Mucosa of descending colon (tissue), 3 donors: ENCODE data around the gene CENPE. TPM values are rescaled to one million over a fixed set of nuclear protein-coding genes. Genes with fewer than 3 reads are reported as not detected.
A peak's percentile ranks its signal among the peaks of the same experiment; 100 is the strongest.

Experiments used
- ATAC-seq: fragments of 200-7000 bp; cut with Tn5 transposase; one replicate; pipeline ENCODE4 v1.9.1; 2020; ENCODE audit warnings: mild to moderate bottlenecking, moderate library complexity
- DNase-seq, 3 donors: peaks; one replicate each; pipeline ENCODE4 v3.0.0-alpha.2; 2020
- H3K36me3 ChIP-seq: fragments of 200-600 bp; one replicate; pipeline ENCODE4 v1.8.0; 2021; ENCODE audit warnings: low read depth, mild to moderate bottlenecking
- H3K4me1 ChIP-seq: fragments of 200-600 bp; one replicate; pipeline ENCODE4 v1.8.0; 2021; ENCODE audit warnings: low read depth, mild to moderate bottlenecking
- H3K4me3 ChIP-seq: fragments of 200-600 bp; one replicate; pipeline ENCODE4 v1.8.0; 2021; ENCODE audit warnings: mild to moderate bottlenecking
- H3K9me3 ChIP-seq: fragments of 200-600 bp; one replicate; pipeline ENCODE4 v1.8.0; 2021; ENCODE audit warnings: mild to moderate bottlenecking
- intact Hi-C, 2 donors: fragments of 100-400 bp; cut with DNase I in 1 of 2; cut with micrococcal nuclease in 1 of 2; formaldehyde crosslinking; loops; one replicate each; pipeline versions ENCODE4 v1.11.0 to v1.11.1; 2022; cut with DNase I, micrococcal nuclease
- total RNA-seq, 3 donors: library from RNA; stranded (reverse); fragmentation: NEBNext Ultra II Directional in 2 of 3; extraction: Animal tissue kit (Norgen Biotek cat#: 25700) in 2 of 3; gene quantifications; one replicate each; pipeline versions ENCODE4 v1.2.1 to v1.2.4, GENCODE V29; 2021 to 2023
- TF ChIP-seq, protein P1 (sequence below): fragments of 200-600 bp; IDR thresholded peaks from one replicate; pipeline ENCODE4 v1.8.0; 2022; ENCODE audit warnings: antibody characterized with exemption, mild to moderate bottlenecking
- donor health status: DM: no; HTN: no; CAD: no; lungs with moderate emphysema.
- donor health status: DM: no; HTN: no; CAD: no.
- donor health status: DM: no; HTN: yes; CAD: no.

CENPE gene
- total RNA-seq, 3 donors from 2014 or later: 1.9 to 9.3 (median 2.8) TPM

DNA sequence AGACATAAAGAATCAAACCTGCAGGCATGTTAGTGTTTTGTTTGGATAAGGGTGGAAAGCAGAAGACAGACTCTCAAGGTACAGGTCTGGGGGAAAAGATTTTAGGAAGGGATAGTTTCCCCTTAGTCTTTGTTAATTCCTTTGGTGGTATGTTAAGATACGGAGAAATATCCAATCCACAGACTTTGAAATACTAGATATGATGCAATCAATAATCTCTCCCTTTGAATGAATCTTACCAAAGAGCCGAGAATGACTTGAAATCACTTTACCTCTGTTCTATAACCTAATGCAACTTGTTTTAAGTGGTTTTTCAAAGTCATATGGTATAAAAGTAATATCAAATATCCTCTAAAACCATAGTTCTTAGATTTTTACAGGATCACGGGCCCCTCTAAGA is 93.3 kb downstream of the CENPE start:
- Histone ChIP-seq H3K36me3 (no peaks in the 10 kb centered on the region), H3K4me1 (no peaks in the 10 kb centered on the region), H3K4me3 (no peak overlapping the region), H3K9me3 (no peaks in the 10 kb centered on the region)
- DNase-seq (no peak), ATAC-seq (no peak)
- TF ChIP-seq, protein P1, sequence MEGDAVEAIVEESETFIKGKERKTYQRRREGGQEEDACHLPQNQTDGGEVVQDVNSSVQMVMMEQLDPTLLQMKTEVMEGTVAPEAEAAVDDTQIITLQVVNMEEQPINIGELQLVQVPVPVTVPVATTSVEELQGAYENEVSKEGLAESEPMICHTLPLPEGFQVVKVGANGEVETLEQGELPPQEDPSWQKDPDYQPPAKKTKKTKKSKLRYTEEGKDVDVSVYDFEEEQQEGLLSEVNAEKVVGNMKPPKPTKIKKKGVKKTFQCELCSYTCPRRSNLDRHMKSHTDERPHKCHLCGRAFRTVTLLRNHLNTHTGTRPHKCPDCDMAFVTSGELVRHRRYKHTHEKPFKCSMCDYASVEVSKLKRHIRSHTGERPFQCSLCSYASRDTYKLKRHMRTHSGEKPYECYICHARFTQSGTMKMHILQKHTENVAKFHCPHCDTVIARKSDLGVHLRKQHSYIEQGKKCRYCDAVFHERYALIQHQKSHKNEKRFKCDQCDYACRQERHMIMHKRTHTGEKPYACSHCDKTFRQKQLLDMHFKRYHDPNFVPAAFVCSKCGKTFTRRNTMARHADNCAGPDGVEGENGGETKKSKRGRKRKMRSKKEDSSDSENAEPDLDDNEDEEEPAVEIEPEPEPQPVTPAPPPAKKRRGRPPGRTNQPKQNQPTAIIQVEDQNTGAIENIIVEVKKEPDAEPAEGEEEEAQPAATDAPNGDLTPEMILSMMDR: no peak
- intact Hi-C loops: no loop called here

DNA sequence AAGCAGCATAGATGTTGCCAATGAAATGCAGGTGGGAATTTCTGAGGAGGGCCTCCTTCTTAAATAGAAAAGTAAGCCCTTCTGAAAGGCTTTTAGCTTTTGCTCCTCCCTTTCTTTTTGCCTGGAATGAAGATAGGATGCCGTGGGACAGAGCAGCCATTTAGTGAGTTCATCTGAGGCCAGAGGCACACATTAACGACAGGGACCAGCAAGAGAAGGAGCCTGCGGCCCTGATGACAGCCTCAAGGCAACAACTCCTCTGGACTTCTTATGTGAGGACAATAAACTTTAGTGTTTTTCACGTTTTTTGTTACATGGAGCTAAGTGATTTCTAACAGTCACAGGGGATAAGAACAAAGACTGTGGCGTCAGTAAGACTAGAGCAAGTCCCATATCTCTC is 97.5 kb downstream of the CENPE start:
- Histone ChIP-seq H3K9me3 (no peaks in the 10 kb centered on the region), H3K4me3 (no peak overlapping the region), H3K4me1 (no peaks in the 10 kb centered on the region), H3K36me3 (no peaks in the 10 kb centered on the region)
- TF ChIP-seq, protein P1: no peak
- DNase-seq: no peak
- no peak for ATAC-seq
- intact Hi-C loops: no loop called here

DNA sequence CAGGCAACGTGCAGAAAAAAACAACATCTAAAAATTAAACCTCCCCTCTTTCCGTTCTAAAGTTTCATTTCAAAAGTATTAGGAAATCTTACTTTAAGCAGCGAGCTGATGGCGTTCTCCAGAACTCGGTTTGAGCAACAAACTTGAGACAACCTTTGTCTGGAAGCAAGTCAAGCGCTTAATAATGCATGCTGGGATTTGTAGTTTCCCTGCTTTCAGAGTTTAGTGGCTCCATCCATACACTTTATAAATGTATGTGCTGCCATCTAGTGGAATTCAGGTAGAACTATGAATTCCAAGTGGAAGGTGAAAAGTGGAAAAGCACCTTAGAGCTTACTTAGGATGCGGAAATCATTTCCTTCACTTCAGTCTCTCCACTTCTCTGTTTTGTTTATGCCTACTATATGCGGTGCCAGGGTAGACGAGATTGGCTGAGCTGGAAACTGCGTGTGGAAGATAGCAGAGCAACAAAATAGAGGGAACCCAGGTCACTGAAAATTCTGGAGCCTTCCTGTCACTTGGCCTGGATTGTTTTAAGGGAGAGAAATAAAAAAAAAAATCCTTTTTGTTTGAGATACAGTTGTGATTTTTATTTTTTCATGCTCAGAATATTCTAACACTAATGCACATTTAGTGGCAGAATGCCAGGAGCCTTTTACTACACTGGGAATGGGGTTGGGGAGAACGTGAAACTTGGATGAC is 98.3 kb downstream of the CENPE start, which contains the start of gene BDH2:
BDH2 (minus strand) TSS at position 144 of the 702 bp plus-strand sequence. CDS start 3,580 bp downstream, outside the sequence.
- no peaks in the 10 kb centered on the region for H3K36me3 ChIP-seq
- intact Hi-C loops: loop anchor here in 1 of 2 donors (5.0 kb wide), 1 partner anchor 668 kb away; no protein-coding TSS in a partner anchor
- DNase-seq (peak in 1 of 3 donors; percentile 73), ATAC-seq (peak; percentile 99)
- no peaks in the 10 kb centered on the region for H3K9me3 ChIP-seq
- TF ChIP-seq, protein P1: peak; percentile 28
- H3K4me3 ChIP-seq: peak within 1 kb of the TSS; percentile 3
- H3K4me1 ChIP-seq: no peaks in the 10 kb centered on the region

DNA sequence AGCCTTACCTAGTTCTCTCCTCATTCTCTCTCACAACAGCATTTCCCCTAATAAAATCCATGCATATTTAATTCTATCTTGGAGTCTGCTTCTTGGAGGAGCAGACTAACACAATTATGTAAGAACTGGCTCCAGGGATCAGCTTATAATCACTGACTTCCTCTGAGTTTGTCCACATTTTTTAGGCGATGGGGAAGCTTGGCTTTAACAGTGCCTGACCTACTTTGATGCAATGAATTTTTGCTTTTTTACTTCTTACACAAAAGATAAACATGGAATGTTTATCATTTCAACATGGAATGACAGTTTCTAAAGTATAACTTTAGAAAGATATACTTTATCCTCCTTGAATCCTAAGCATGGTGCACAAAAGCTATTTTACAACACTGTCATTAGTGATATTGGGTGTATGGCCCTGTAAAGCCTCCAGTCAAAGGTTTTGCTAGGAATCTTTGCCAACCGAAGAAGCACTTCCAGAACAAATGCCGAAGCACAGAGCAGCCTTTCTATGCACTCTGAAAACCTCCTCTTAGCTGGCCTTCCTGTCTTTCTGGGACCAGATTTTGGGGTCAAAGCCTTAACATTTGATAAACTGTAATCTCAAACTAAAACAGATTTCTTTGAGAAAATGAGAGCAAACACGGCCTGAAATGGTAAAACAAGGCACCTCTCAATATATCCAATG is 99.2 kb downstream of the CENPE start:
- no peak for ATAC-seq
- H3K36me3 ChIP-seq: no peaks in the 10 kb centered on the region
- no peaks in the 10 kb centered on the region for H3K9me3 ChIP-seq
- TF ChIP-seq, protein P1: no peak
- no peak overlapping the region for H3K4me3 ChIP-seq
- intact Hi-C loops: loop anchor here in 1 of 2 donors (5.0 kb wide), 1 partner anchor 667 kb away; no protein-coding TSS in a partner anchor
- no peaks in the 10 kb centered on the region for H3K4me1 ChIP-seq
- no peak for DNase-seq

DNA sequence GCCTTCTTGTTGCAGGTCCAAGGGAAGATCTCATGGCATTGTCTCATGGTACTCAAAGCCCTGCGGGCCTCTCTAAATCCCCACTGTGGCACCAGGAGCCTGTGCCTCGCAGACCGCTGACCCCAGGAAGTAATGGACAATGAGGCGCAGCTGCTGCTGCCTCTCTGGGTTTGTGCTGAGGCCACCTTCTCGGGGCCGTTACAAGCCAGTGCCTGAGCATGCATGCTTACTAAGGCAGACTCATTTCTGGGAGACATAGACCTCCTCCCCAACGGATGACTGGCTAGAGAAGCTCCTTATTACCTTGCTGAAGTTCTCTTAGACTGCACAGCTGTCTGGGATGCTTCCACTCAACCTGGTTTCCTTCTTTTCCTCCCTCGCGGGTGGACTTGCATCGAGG is 99.8 kb downstream of the CENPE start:
- intact Hi-C loops: loop anchor here in 1 of 2 donors (5.0 kb wide), 1 partner anchor 666 kb away; no protein-coding TSS in a partner anchor
- TF ChIP-seq, protein P1: no peak
- ATAC-seq (no peak), DNase-seq (no peak)
- Histone ChIP-seq H3K4me3 (no peak overlapping the region), H3K36me3 (no peaks in the 10 kb centered on the region), H3K9me3 (no peaks in the 10 kb centered on the region), H3K4me1 (no peaks in the 10 kb centered on the region)
